ENCODE results near the gene VSIR. TPM values are rescaled to one million over a fixed set of nuclear protein-coding genes. Genes with fewer than 3 reads are reported as not detected.

The VSIR gene
- total and polyA plus RNA-seq, 9 of the 15 experiments (the other 6 are each of a cell fraction or from before 2014, with no cell fraction given): 0.14 to 20.5 (median 9.3) TPM

- TF ChIP-seq, protein P1, sequence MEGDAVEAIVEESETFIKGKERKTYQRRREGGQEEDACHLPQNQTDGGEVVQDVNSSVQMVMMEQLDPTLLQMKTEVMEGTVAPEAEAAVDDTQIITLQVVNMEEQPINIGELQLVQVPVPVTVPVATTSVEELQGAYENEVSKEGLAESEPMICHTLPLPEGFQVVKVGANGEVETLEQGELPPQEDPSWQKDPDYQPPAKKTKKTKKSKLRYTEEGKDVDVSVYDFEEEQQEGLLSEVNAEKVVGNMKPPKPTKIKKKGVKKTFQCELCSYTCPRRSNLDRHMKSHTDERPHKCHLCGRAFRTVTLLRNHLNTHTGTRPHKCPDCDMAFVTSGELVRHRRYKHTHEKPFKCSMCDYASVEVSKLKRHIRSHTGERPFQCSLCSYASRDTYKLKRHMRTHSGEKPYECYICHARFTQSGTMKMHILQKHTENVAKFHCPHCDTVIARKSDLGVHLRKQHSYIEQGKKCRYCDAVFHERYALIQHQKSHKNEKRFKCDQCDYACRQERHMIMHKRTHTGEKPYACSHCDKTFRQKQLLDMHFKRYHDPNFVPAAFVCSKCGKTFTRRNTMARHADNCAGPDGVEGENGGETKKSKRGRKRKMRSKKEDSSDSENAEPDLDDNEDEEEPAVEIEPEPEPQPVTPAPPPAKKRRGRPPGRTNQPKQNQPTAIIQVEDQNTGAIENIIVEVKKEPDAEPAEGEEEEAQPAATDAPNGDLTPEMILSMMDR (IDR thresholded peaks at IDR 0.05 in 2 of 3, conservative IDR thresholded peaks at IDR 0.05 in 1 of 3; ENCODE audit: insufficient read depth in 2 of 3, low read depth in 1 of 3, low read length in 3 of 3): peak; percentile 93 to 99 (median 94)
- TF ChIP-seq, protein P2, sequence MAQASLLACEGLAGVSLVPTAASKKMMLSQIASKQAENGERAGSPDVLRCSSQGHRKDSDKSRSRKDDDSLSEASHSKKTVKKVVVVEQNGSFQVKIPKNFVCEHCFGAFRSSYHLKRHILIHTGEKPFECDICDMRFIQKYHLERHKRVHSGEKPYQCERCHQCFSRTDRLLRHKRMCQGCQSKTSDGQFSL (CRISPR knock-in tag; IDR thresholded peaks at IDR 0.05): 0 out of 2 replicates have a peak, but pooled peaks have one; percentile 19
- TF ChIP-seq, protein P2 (tag; IDR thresholded peaks at IDR 0.05): no peak
- TF ChIP-seq, protein P3, sequence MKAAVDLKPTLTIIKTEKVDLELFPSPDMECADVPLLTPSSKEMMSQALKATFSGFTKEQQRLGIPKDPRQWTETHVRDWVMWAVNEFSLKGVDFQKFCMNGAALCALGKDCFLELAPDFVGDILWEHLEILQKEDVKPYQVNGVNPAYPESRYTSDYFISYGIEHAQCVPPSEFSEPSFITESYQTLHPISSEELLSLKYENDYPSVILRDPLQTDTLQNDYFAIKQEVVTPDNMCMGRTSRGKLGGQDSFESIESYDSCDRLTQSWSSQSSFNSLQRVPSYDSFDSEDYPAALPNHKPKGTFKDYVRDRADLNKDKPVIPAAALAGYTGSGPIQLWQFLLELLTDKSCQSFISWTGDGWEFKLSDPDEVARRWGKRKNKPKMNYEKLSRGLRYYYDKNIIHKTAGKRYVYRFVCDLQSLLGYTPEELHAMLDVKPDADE (conservative IDR thresholded peaks at IDR 0.05; ENCODE audit: control insufficient read depth, low read depth, low read length): no peak
- TF ChIP-seq MAFK (IDR thresholded peaks at IDR 0.05; ENCODE audit: low read length) (0 out of 2 replicates have a peak, but pooled peaks have one; percentile 2), ZBTB7A (IDR thresholded peaks at IDR 0.05; ENCODE audit: borderline replicate concordance, control insufficient read depth, low read depth, low read length) (peak; percentile 99), STAG1 (CRISPR knock-in tag; IDR thresholded peaks at IDR 0.05; ENCODE audit: borderline replicate concordance) (peak; percentile 99), FOXA3 (CRISPR knock-in tag; conservative IDR thresholded peaks at IDR 0.05 in 1 of 2, IDR thresholded peaks at IDR 0.05 in 1 of 2) (no peak; a peak in 1 of 4 replicates), ZNF143 (CRISPR knock-in tag; IDR thresholded peaks at IDR 0.05) (0 out of 2 replicates have a peak, but pooled peaks have one; percentile 25), ZNF589 (CRISPR knock-in tag; IDR thresholded peaks at IDR 0.05; ENCODE audit: low read depth) (no peak), RB1 (IDR thresholded peaks at IDR 0.05; ENCODE audit: low read depth) (peak; percentile 62; the same call in 1 of the 2 replicates), GABPB1 (CRISPR knock-in tag; IDR thresholded peaks at IDR 0.05) (0 out of 2 replicates have a peak, but pooled peaks have one; percentile 13), ZBTB33 (CRISPR knock-in tag; IDR thresholded peaks at IDR 0.05) (no peak), CHD2 (IDR thresholded peaks at IDR 0.05; ENCODE audit: low read depth, low read length) (0 out of 2 replicates have a peak, but pooled peaks have one; percentile 26), MAX (CRISPR knock-in tag; IDR thresholded peaks at IDR 0.05) (peak; percentile 17; the same call in 1 of the 2 replicates), SRF (CRISPR knock-in tag; IDR thresholded peaks at IDR 0.05) (0 out of 4 replicates have a peak, but pooled peaks of 1 of the 2 experiments have one; percentile 30), SPI1 (IDR thresholded peaks at IDR 0.05; ENCODE audit: borderline replicate concordance, low read depth, low read length) (peak; percentile 23; the same call in 1 of the 2 replicates), MYC (IDR thresholded peaks at IDR 0.05; ENCODE audit: low read depth, low read length) (0 out of 2 replicates have a peak, but pooled peaks have one; percentile 33), MYC (CRISPR knock-in tag; IDR thresholded peaks at IDR 0.05; ENCODE audit: borderline replicate concordance, low read depth) (no peak)
- TF ChIP-seq, protein P4, sequence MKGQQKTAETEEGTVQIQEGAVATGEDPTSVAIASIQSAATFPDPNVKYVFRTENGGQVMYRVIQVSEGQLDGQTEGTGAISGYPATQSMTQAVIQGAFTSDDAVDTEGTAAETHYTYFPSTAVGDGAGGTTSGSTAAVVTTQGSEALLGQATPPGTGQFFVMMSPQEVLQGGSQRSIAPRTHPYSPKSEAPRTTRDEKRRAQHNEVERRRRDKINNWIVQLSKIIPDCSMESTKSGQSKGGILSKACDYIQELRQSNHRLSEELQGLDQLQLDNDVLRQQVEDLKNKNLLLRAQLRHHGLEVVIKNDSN (CRISPR knock-in tag; IDR thresholded peaks at IDR 0.05): peak; percentile 39; the same call in 1 of the 2 replicates
These were observed 65.0 kb downstream of the VSIR start (continued) for GRCh38 chr10:71708301-71708703.
